Adipose tissue (tissue), 3 donors: ENCODE results near the gene MTFP1. TPM values are rescaled to one million over a fixed set of nuclear protein-coding genes. Genes with fewer than 3 reads are reported as not detected.
"Not testable (repeated sequence)": the region's sequence is repeated elsewhere in the genome, so short reads cannot be mapped to it uniquely, and the experiment has no call there.

Experiments used
- H3K27ac ChIP-seq: one replicate; pipeline ENCODE4 v1.5.1; 2013; ENCODE audit warnings: low read depth, low read length
- WGBS, 3 donors: extraction: QIAGEN DNeasy Blood & Tissue Kit; methylation state at CpG; one replicate each; pipeline ENCODE4 v1.1.7; 2013; 5-methylcytosine and 5-hydroxymethylcytosine counted together
- polyA plus RNA-seq, 3 donors: library from polyadenylated mRNA; stranded (reverse); fragments of 200-250 nt; gene quantifications; one replicate each; pipeline ENCODE4 v1.2.3, GENCODE V29; 2013
- donor health status: healthy with polysubstance abuse.
- donor health status: Bipolar disorder and iron deficiency.
- donor health status: healthy.

The MTFP1 gene
- polyA plus RNA-seq, 3 donors: 12.7 to 20.4 (median 20.4) TPM

GRCh38 chr22:30399718-30400117, 25.9 kb upstream of the MTFP1 start:
- no peak overlapping the region for H3K27ac ChIP-seq
- 75 to 86% (median 82%) methylated on average over 5 of the region's 5 CpGs for WGBS, 3 donors

GRCh38 chr22:30400159-30400558, 25.4 kb upstream of the MTFP1 start:
- WGBS, 3 donors: 70 to 82% (median 76%) methylated on average over 1 of the region's 1 CpG
- no peak overlapping the region for H3K27ac ChIP-seq

- WGBS, 3 donors: 95 to 97% (median 96%) methylated on average over 3 of the region's 3 CpGs
- not testable (repeated sequence) for H3K27ac ChIP-seq
Measured at GRCh38 chr22:30401024-30401423, 24.5 kb upstream of the MTFP1 start.

- WGBS, 3 donors: 63 to 73% (median 69%) methylated on average over 5 of the region's 5 CpGs
- H3K27ac ChIP-seq: no peak overlapping the region
Measured at GRCh38 chr22:30402028-30402765, 23.4 kb upstream of the MTFP1 start.

GRCh38 chr22:30402766-30403104, 22.8 kb upstream of the MTFP1 start:
- 93 to 98% (median 94%) methylated on average over 5 of the region's 5 CpGs for WGBS, 3 donors
- H3K27ac ChIP-seq: not testable (repeated sequence)

GRCh38 chr22:30404307-30404706, 21.3 kb upstream of the MTFP1 start:
- 76 to 86% (median 85%) methylated on average over 6 of the region's 6 CpGs for WGBS, 3 donors
- H3K27ac ChIP-seq: no peak overlapping the region

GRCh38 chr22:30405731-30406130, 19.8 kb upstream of the MTFP1 start:
- no peak overlapping the region for H3K27ac ChIP-seq
- WGBS, 3 donors: 64 to 88% (median 70%) methylated on average over 3 to 4 of the region's 4 CpGs

- no peak overlapping the region for H3K27ac ChIP-seq
- 71 to 90% (median 86%) methylated on average over 6 of the region's 6 CpGs for WGBS, 3 donors
Measured at GRCh38 chr22:30406400-30406799, 19.2 kb upstream of the MTFP1 start.

GRCh38 chr22:30408388-30409102, 17.0 kb upstream of the MTFP1 start:
- WGBS, 3 donors: 78 to 87% (median 84%) methylated on average over 13 of the region's 13 CpGs
- H3K27ac ChIP-seq: no peak overlapping the region

GRCh38 chr22:30411780-30412179, 13.8 kb upstream of the MTFP1 start:
- H3K27ac ChIP-seq: no peak overlapping the region
- 81 to 84% (median 83%) methylated on average over 3 of the region's 3 CpGs for WGBS, 3 donors

GRCh38 chr22:30413001-30413400, 12.6 kb upstream of the MTFP1 start:
- WGBS, 3 donors: 81 to 94% (median 85%) methylated on average over 4 of the region's 4 CpGs
- no peak overlapping the region for H3K27ac ChIP-seq

GRCh38 chr22:30413745-30414524, 11.6 kb upstream of the MTFP1 start:
- 75 to 95% (median 84%) methylated on average over 5 of the region's 5 CpGs for WGBS, 3 donors
- no peak overlapping the region for H3K27ac ChIP-seq

GRCh38 chr22:30414525-30415047, 11.0 kb upstream of the MTFP1 start:
- 80 to 91% (median 84%) methylated on average over 4 of the region's 4 CpGs for WGBS, 3 donors

GRCh38 chr22:30416403-30416802, 9.2 kb upstream of the MTFP1 start:
- WGBS, 3 donors: 61 to 83% (median 74%) methylated on average over 2 of the region's 2 CpGs
- H3K27ac ChIP-seq: no peak overlapping the region

More at GRCh38 chr22:30414525-30415047, 11.0 kb upstream of the MTFP1 start:
- H3K27ac ChIP-seq: no peak overlapping the region

GRCh38 chr22:30416837-30417236, 8.7 kb upstream of the MTFP1 start:
- WGBS, 3 donors: 41 to 80% (median 63%) methylated on average over 1 of the region's 1 CpG
- no peak overlapping the region for H3K27ac ChIP-seq

- no peak overlapping the region for H3K27ac ChIP-seq
- 74 to 77% (median 75%) methylated on average over 6 of the region's 6 CpGs for WGBS, 3 donors
Measured at GRCh38 chr22:30420347-30421125, 5.0 kb upstream of the MTFP1 start.

- 55 to 80% (median 79%) methylated on average over 8 of the region's 8 CpGs for WGBS, 3 donors
- H3K27ac ChIP-seq: no peak overlapping the region
Measured at GRCh38 chr22:30421695-30422480, 3.7 kb upstream of the MTFP1 start.
